Upper lobe of right lung (tissue), 1 donor: ENCODE measurements around the gene SGF29. TPM values are rescaled to one million over a fixed set of nuclear protein-coding genes. Genes with fewer than 3 reads are reported as not detected.

Experiments
- ATAC-seq: fragments of 200-7000 bp; cut with Tn5 transposase; one replicate; pipeline ENCODE4 v1.9.1; 2020; ENCODE audit warnings: mild to moderate bottlenecking, moderate library complexity
- DNase-seq: peaks from one replicate; pipeline ENCODE4 v3.0.0-alpha.2; 2020
- H3K27ac ChIP-seq: fragments of 200-600 bp; one replicate; pipeline ENCODE4 v1.8.0; 2022
- H3K27me3 ChIP-seq: fragments of 200-600 bp; one replicate; pipeline ENCODE4 v1.8.0; 2022; ENCODE audit warnings: mild to moderate bottlenecking
- H3K36me3 ChIP-seq: fragments of 200-600 bp; one replicate; pipeline ENCODE4 v1.8.0; 2022
- H3K4me1 ChIP-seq: fragments of 200-600 bp; one replicate; pipeline ENCODE4 v1.8.0; 2022
- H3K4me3 ChIP-seq: fragments of 200-600 bp; one replicate; pipeline ENCODE4 v1.8.0; 2022; ENCODE audit warnings: mild to moderate bottlenecking
- H3K9me3 ChIP-seq: fragments of 200-600 bp; one replicate; pipeline ENCODE4 v1.8.0; 2022
- CTCF ChIP-seq: fragments of 200-600 bp; IDR thresholded peaks from one replicate; pipeline ENCODE4 v1.8.0; 2022; ENCODE audit warnings: antibody characterized with exemption
- intact Hi-C: fragments of 100-400 bp; cut with DNase I; formaldehyde crosslinking; loops from one replicate; pipeline ENCODE4 v1.11.0; 2022
- total RNA-seq: library from RNA; stranded (reverse); fragmentation: NEBNext Ultra II Directional; extraction: Animal tissue kit (Norgen Biotek cat#: 25700); gene quantifications from one replicate; pipeline ENCODE4 v1.2.1, GENCODE V29; 2021
- donor health status: DM: no; HTN: yes; CAD: no; lungs with severe emphysema.

Gene SGF29
- total RNA-seq, 1 donor from 2014 or later, result 33.5 TPM

DNA sequence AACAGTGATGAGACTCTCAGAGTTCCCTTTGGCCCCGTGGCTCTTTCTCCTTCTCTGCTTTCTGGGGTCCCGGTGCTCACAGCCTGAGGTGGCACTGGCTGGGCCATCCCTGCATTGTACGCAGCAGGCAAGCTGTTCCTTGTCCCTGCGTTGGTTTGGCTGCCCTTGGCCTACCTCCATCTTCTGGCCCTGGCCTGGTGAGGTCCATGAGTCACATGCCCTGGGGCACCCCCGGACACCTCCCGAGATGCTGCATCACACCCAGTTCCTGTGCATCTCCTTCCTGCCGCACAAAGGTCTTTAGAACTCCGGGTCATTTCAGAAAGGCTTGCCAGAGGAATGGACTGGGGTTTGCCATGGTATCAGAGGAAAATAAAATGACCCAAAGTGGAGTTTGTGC, 33.7 kb downstream of the SGF29 start:
- H3K27me3 ChIP-seq, result no peaks in the 10 kb centered on the region
- peaks cover 72% of the 10 kb centered on the region for H3K36me3 ChIP-seq
- ATAC-seq (no peak), DNase-seq (no peak)
- H3K27ac ChIP-seq, result no peak overlapping the region
- H3K4me3 ChIP-seq, result no peak overlapping the region
- intact Hi-C loops, result no loop called here
- H3K4me1 ChIP-seq, result no peaks in the 10 kb centered on the region
- no peaks in the 10 kb centered on the region for H3K9me3 ChIP-seq
- no peak for TF ChIP-seq CTCF

- Histone ChIP-seq H3K27ac (no peak overlapping the region), H3K27me3 (no peaks in the 10 kb centered on the region), H3K4me1 (no peaks in the 10 kb centered on the region), H3K4me3 (no peak overlapping the region), H3K36me3 (peaks cover 64% of the 10 kb centered on the region), H3K9me3 (no peaks in the 10 kb centered on the region)
- DNase-seq, result no peak
- no peak for TF ChIP-seq CTCF
- no peak for ATAC-seq
- intact Hi-C loops, result no loop called here
Measured at GRCh38 chr16:28589069-28589468, 35.3 kb downstream of the SGF29 start.

DNA sequence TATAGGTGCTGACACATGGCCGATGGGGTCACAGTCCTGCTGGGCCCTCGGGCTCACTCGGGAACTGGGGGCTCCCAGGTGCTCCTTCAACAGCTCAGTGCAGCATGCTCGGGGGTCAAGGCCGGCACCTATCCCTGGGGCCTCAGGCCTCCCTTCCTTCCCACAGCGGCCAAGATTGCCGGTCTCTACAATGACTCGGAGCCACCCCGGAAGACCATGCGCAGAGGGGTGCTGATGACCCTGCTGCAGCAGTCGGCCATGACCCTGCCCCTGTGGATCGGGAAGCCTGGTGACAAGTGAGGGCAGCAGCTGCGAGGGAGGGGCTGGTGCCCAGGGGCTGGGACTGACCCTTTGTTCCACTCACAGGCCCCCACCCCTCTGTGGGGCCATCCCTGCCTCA, 36.2 kb downstream of the SGF29 start:
- DNase-seq, result no peak
- ATAC-seq, result no peak
- Histone ChIP-seq H3K9me3 (no peaks in the 10 kb centered on the region), H3K27me3 (no peaks in the 10 kb centered on the region), H3K4me1 (no peaks in the 10 kb centered on the region), H3K27ac (no peak overlapping the region), H3K4me3 (no peak overlapping the region), H3K36me3 (peaks cover 60% of the 10 kb centered on the region)
- intact Hi-C loops, result no loop called here
- TF ChIP-seq CTCF, result no peak

- ATAC-seq (no peak), DNase-seq (no peak)
- Histone ChIP-seq H3K4me3 (no peak overlapping the region), H3K27me3 (no peaks in the 10 kb centered on the region), H3K4me1 (no peaks in the 10 kb centered on the region), H3K9me3 (no peaks in the 10 kb centered on the region), H3K27ac (no peak overlapping the region), H3K36me3 (peaks cover 52% of the 10 kb centered on the region)
- intact Hi-C loops, result no loop called here
- no peak for TF ChIP-seq CTCF
Measured at GRCh38 chr16:28590384-28591340, 36.9 kb downstream of the SGF29 start.

GRCh38 chr16:28591355-28591754, 37.6 kb downstream of the SGF29 start:
- H3K4me1 ChIP-seq, result peaks cover 3% of the 10 kb centered on the region
- H3K36me3 ChIP-seq, result peaks cover 48% of the 10 kb centered on the region
- H3K4me3 ChIP-seq, result no peak overlapping the region
- TF ChIP-seq CTCF, result no peak
- DNase-seq, result no peak
- H3K27ac ChIP-seq, result no peak overlapping the region
- no peak for ATAC-seq
- intact Hi-C loops, result no loop called here
- no peaks in the 10 kb centered on the region for H3K9me3 ChIP-seq
- H3K27me3 ChIP-seq, result no peaks in the 10 kb centered on the region
